ENCODE data around the gene KCNH4.

- no peak for TF ChIP-seq ILK (tag; IDR thresholded peaks at IDR 0.05; ENCODE audit: borderline replicate concordance, low read depth)
- TF ChIP-seq CTCF (IDR thresholded peaks at IDR 0.05 in 2 of 3, conservative IDR thresholded peaks at IDR 0.05 in 1 of 3; ENCODE audit: insufficient read depth in 2 of 3, low read depth in 1 of 3, low read length in 3 of 3) = no peak
- no peak for TF ChIP-seq PCBP2 (IDR thresholded peaks at IDR 0.05; ENCODE audit: low read depth, low read length, poor library complexity, severe bottlenecking)
Measured at GRCh38 chr17:42177684-42178083, 3.3 kb downstream of the KCNH4 start.

All from K562 (cell line).